T-helper 17 cell (primary cell): ENCODE results near the gene SLC38A9. TPM values are rescaled to one million over a fixed set of nuclear protein-coding genes. Genes with fewer than 3 reads are reported as not detected.
A peak's percentile ranks its signal among the peaks of the same experiment; 100 is the strongest.

Experiments
- ATAC-seq: fragments of 150-1000 bp; cut with Tn5 transposase; 2 replicates; pipeline ENCODE4 v1.10.0; 2021; ENCODE audit warnings: mild to moderate bottlenecking, moderate library complexity
- DNase-seq, 3 donors: peaks; one replicate each; pipeline versions ENCODE4 v3.0.0 to v3.0.0-alpha.2; 2020 to 2021
- H3K9me3 ChIP-seq: one replicate; pipeline ENCODE4 v1.7.0; 2013; ENCODE audit warnings: low read length, mild to moderate bottlenecking; ENCODE audit not compliant: control insufficient read depth, poor library complexity, severe bottlenecking
- H3K27ac Mint-ChIP-seq: one replicate; pipeline ENCODE4 v1.8.0; 2022; ENCODE audit warnings: mild to moderate bottlenecking, moderate library complexity, mixed read lengths
- H3K27me3 Mint-ChIP-seq: one replicate; pipeline ENCODE4 v1.8.0; 2022; ENCODE audit warnings: mixed read lengths
- H3K36me3 Mint-ChIP-seq: one replicate; pipeline ENCODE4 v1.8.0; 2022; ENCODE audit warnings: low read depth, mixed read lengths
- H3K4me1 Mint-ChIP-seq: one replicate; pipeline ENCODE4 v1.8.0; 2022; ENCODE audit warnings: mild to moderate bottlenecking, mixed read lengths
- H3K4me3 Mint-ChIP-seq: one replicate; pipeline ENCODE4 v1.8.0; 2022; ENCODE audit warnings: mild to moderate bottlenecking, moderate library complexity, mixed read lengths
- total RNA-seq, 4 donors: library from RNA in 2 of 4; stranded (reverse) in 2 of 4; gene quantifications; one replicate each; pipeline ENCODE4 v1.2.3 and lab custom pipeline; 2022 to 2026

SLC38A9 gene
- total RNA-seq, 2 donors from 2014 or later: 15.7 to 19.0 TPM

GRCh38 chr5:55671975-55672374, 40.1 kb downstream of the SLC38A9 start:
- Mint-ChIP-seq H3K27ac (no peak overlapping the region), H3K27me3 (no peaks in the 10 kb centered on the region), H3K4me1 (no peaks in the 10 kb centered on the region), H3K4me3 (no peak overlapping the region), H3K36me3 (no peaks in the 10 kb centered on the region)
- no peak for DNase-seq
- H3K9me3 ChIP-seq: no peaks in the 10 kb centered on the region
- no peak for ATAC-seq

GRCh38 chr5:55668356-55668755, 43.8 kb downstream of the SLC38A9 start:
- no peaks in the 10 kb centered on the region for H3K9me3 ChIP-seq
- H3K27ac Mint-ChIP-seq: no peak overlapping the region
- no peaks in the 10 kb centered on the region for H3K4me1 Mint-ChIP-seq
- H3K27me3 Mint-ChIP-seq: no peaks in the 10 kb centered on the region
- H3K36me3 Mint-ChIP-seq: peaks cover 2% of the 10 kb centered on the region
- no peak overlapping the region for H3K4me3 Mint-ChIP-seq
- ATAC-seq (no peak), DNase-seq (no peak)

- no peak for DNase-seq
- no peaks in the 10 kb centered on the region for H3K4me1 Mint-ChIP-seq
- no peaks in the 10 kb centered on the region for H3K27me3 Mint-ChIP-seq
- H3K27ac Mint-ChIP-seq: no peak overlapping the region
- no peak overlapping the region for H3K4me3 Mint-ChIP-seq
- no peaks in the 10 kb centered on the region for H3K9me3 ChIP-seq
- ATAC-seq: no peak
- H3K36me3 Mint-ChIP-seq: peaks cover 2% of the 10 kb centered on the region
These were observed 44.2 kb downstream of the SLC38A9 start for GRCh38 chr5:55667938-55668337.

- ATAC-seq: no peak
- no peak overlapping the region for H3K4me3 Mint-ChIP-seq
- H3K9me3 ChIP-seq: no peaks in the 10 kb centered on the region
- H3K4me1 Mint-ChIP-seq: no peaks in the 10 kb centered on the region
- peaks cover 2% of the 10 kb centered on the region for H3K36me3 Mint-ChIP-seq
- no peak for DNase-seq
- no peaks in the 10 kb centered on the region for H3K27me3 Mint-ChIP-seq
- no peak overlapping the region for H3K27ac Mint-ChIP-seq
These were observed 47.1 kb downstream of the SLC38A9 start for GRCh38 chr5:55665065-55665464.

GRCh38 chr5:55657443-55657842, 54.7 kb downstream of the SLC38A9 start:
- ATAC-seq (no peak), DNase-seq (no peak)
- Mint-ChIP-seq H3K4me1 (peaks cover 2% of the 10 kb centered on the region), H3K27me3 (no peaks in the 10 kb centered on the region), H3K36me3 (no peaks in the 10 kb centered on the region), H3K27ac (no peak overlapping the region), H3K4me3 (no peak overlapping the region)
- H3K9me3 ChIP-seq: no peaks in the 10 kb centered on the region

- Mint-ChIP-seq H3K4me1 (peaks cover 16% of the 10 kb centered on the region), H3K36me3 (peaks cover 2% of the 10 kb centered on the region), H3K27me3 (no peaks in the 10 kb centered on the region), H3K27ac (peak overlapping the region; percentile 90), H3K4me3 (peak overlapping the region; percentile 69)
- ATAC-seq (peak; percentile 77), DNase-seq (no peak)
- no peaks in the 10 kb centered on the region for H3K9me3 ChIP-seq
These were observed 61.7 kb downstream of the SLC38A9 start for GRCh38 chr5:55650386-55650785.

GRCh38 chr5:55649963-55650362, 62.2 kb downstream of the SLC38A9 start:
- Mint-ChIP-seq H3K27me3 (no peaks in the 10 kb centered on the region), H3K27ac (peak overlapping the region; percentile 90), H3K36me3 (peaks cover 2% of the 10 kb centered on the region), H3K4me3 (peak overlapping the region; percentile 69), H3K4me1 (peaks cover 16% of the 10 kb centered on the region)
- ATAC-seq: no peak
- no peaks in the 10 kb centered on the region for H3K9me3 ChIP-seq
- DNase-seq: no peak

GRCh38 chr5:55645304-55645703, 66.8 kb downstream of the SLC38A9 start:
- no peaks in the 10 kb centered on the region for H3K27me3 Mint-ChIP-seq
- H3K9me3 ChIP-seq: no peaks in the 10 kb centered on the region
- ATAC-seq (no peak), DNase-seq (no peak)
- H3K4me3 Mint-ChIP-seq: no peak overlapping the region
- peaks cover 12% of the 10 kb centered on the region for H3K36me3 Mint-ChIP-seq
- H3K27ac Mint-ChIP-seq: no peak overlapping the region
- H3K4me1 Mint-ChIP-seq: peaks cover 11% of the 10 kb centered on the region

- Mint-ChIP-seq H3K4me1 (peaks cover 3% of the 10 kb centered on the region), H3K27me3 (no peaks in the 10 kb centered on the region), H3K36me3 (peaks cover 7% of the 10 kb centered on the region), H3K4me3 (no peak overlapping the region), H3K27ac (no peak overlapping the region)
- ATAC-seq (no peak), DNase-seq (no peak)
- no peaks in the 10 kb centered on the region for H3K9me3 ChIP-seq
These were observed 73.7 kb downstream of the SLC38A9 start for GRCh38 chr5:55638455-55638854.

- no peak overlapping the region for H3K27ac Mint-ChIP-seq
- DNase-seq (no peak), ATAC-seq (no peak)
- H3K36me3 Mint-ChIP-seq: peaks cover 7% of the 10 kb centered on the region
- H3K9me3 ChIP-seq: no peaks in the 10 kb centered on the region
- H3K4me1 Mint-ChIP-seq: peaks cover 3% of the 10 kb centered on the region
- H3K4me3 Mint-ChIP-seq: no peak overlapping the region
- H3K27me3 Mint-ChIP-seq: no peaks in the 10 kb centered on the region
These were observed 74.1 kb downstream of the SLC38A9 start for GRCh38 chr5:55638051-55638450.

GRCh38 chr5:55636683-55637082, 75.4 kb downstream of the SLC38A9 start:
- Mint-ChIP-seq H3K4me1 (peaks cover 3% of the 10 kb centered on the region), H3K36me3 (peaks cover 8% of the 10 kb centered on the region), H3K4me3 (no peak overlapping the region), H3K27ac (no peak overlapping the region), H3K27me3 (no peaks in the 10 kb centered on the region)
- no peaks in the 10 kb centered on the region for H3K9me3 ChIP-seq
- ATAC-seq (no peak), DNase-seq (no peak)

GRCh38 chr5:55636177-55636576, 75.9 kb downstream of the SLC38A9 start:
- no peak overlapping the region for H3K4me3 Mint-ChIP-seq
- H3K27ac Mint-ChIP-seq: no peak overlapping the region
- no peaks in the 10 kb centered on the region for H3K9me3 ChIP-seq
- peaks cover 3% of the 10 kb centered on the region for H3K4me1 Mint-ChIP-seq
- peaks cover 4% of the 10 kb centered on the region for H3K36me3 Mint-ChIP-seq
- no peak for DNase-seq
- no peak for ATAC-seq
- H3K27me3 Mint-ChIP-seq: no peaks in the 10 kb centered on the region

GRCh38 chr5:55634866-55635265, 77.3 kb downstream of the SLC38A9 start:
- Mint-ChIP-seq H3K4me1 (peaks cover 3% of the 10 kb centered on the region), H3K27ac (no peak overlapping the region), H3K36me3 (peaks cover 3% of the 10 kb centered on the region), H3K4me3 (no peak overlapping the region), H3K27me3 (no peaks in the 10 kb centered on the region)
- no peak for DNase-seq
- ATAC-seq: no peak
- no peaks in the 10 kb centered on the region for H3K9me3 ChIP-seq

- no peaks in the 10 kb centered on the region for H3K9me3 ChIP-seq
- Mint-ChIP-seq H3K4me3 (no peak overlapping the region), H3K36me3 (peaks cover 3% of the 10 kb centered on the region), H3K27me3 (no peaks in the 10 kb centered on the region), H3K27ac (peak overlapping the region; percentile 60), H3K4me1 (peaks cover 3% of the 10 kb centered on the region)
- no peak for ATAC-seq
- no peak for DNase-seq
These were observed 77.8 kb downstream of the SLC38A9 start for GRCh38 chr5:55634209-55634805.
